Activated effector memory CD4-positive, alpha-beta T cell treated with Interleukin-2 at 50 U/mL for 16 hours (primary cell): Measurements from ENCODE around the gene GRM8.

ENCODE experiments used
- DNase-seq: peaks from one replicate; pipeline ENCODE4 v3.0.0-alpha.2; 2020

GRM8 gene

GRCh38 chr7:126411032-126411820, 841.5 kb downstream of the GRM8 start:
- DNase-seq = no peak

- DNase-seq = no peak
Measured at GRCh38 chr7:126403040-126403439, 849.7 kb downstream of the GRM8 start.

GRCh38 chr7:126401918-126402317, 850.8 kb downstream of the GRM8 start:
- DNase-seq = no peak

- no peak for DNase-seq
Measured at GRCh38 chr7:126398851-126399529, 853.8 kb downstream of the GRM8 start.

- DNase-seq = no peak
Measured at GRCh38 chr7:126398285-126398684, 854.5 kb downstream of the GRM8 start.

- no peak for DNase-seq
Measured at GRCh38 chr7:126394406-126394805, 858.3 kb downstream of the GRM8 start.
